Neutrophil (primary cell): Measurements from ENCODE around the gene ZC3H7A.

Experiments
- H3K27ac ChIP-seq: fragments of 200-600 bp; sonication (generic); 2 replicates; pipeline ENCODE4 v1.5.1; 2016; ENCODE audit warnings: mild to moderate bottlenecking, moderate library complexity
- H3K27me3 ChIP-seq: fragments of 200-600 bp; sonication (generic); 2 replicates; pipeline ENCODE4 v1.6.0; 2016; ENCODE audit warnings: mild to moderate bottlenecking
- H3K36me3 ChIP-seq: fragments of 200-600 bp; sonication (generic); 2 replicates; pipeline ENCODE4 v1.5.1; 2017
- H3K4me1 ChIP-seq, 2 experiments: fragments of 200-600 bp in 1 of 2; sonication (generic) in 1 of 2; 1 replicate in 1 of 2; 2 replicates in 1 of 2; pipeline versions ENCODE4 v1.5.1 to v1.6.1; 2013 to 2016; ENCODE audit warnings: low read depth in 1 of 2, low read length in 1 of 2, mild to moderate bottlenecking in 1 of 2, moderate library complexity in 1 of 2; ENCODE audit not compliant: control insufficient read depth in 1 of 2, insufficient read depth in 1 of 2
- H3K4me3 ChIP-seq, 2 experiments: fragments of 200-600 bp in 1 of 2; sonication (generic) in 1 of 2; 1 replicate in 1 of 2; 2 replicates in 1 of 2; pipeline ENCODE4 v1.5.1; 2013 to 2016; ENCODE audit warnings: low read depth in 1 of 2, low read length in 1 of 2, mild to moderate bottlenecking in 1 of 2, moderate library complexity in 1 of 2
- H3K9me3 ChIP-seq: fragments of 200-600 bp; sonication (generic); 2 replicates; pipeline ENCODE4 v1.5.1; 2016
- CTCF ChIP-seq: fragments of 200-600 bp; sonication (generic); IDR thresholded peaks from 2 replicates; pipeline ENCODE4 v1.5.1; 2016; ENCODE audit warnings: antibody characterized with exemption

ZC3H7A gene

GRCh38 chr16:11774065-11774626, 22.9 kb downstream of the ZC3H7A start:
- no peak for TF ChIP-seq CTCF
- Histone ChIP-seq H3K27me3 (no peaks in the 10 kb centered on the region), H3K36me3 (peaks cover 91% of the 10 kb centered on the region), H3K4me3 (no peak overlapping the region), H3K27ac (no peak overlapping the region), H3K9me3 (no peaks in the 10 kb centered on the region), H3K4me1 (peaks cover 1 to 2% of the 10 kb centered on the region in 2 experiments)

GRCh38 chr16:11768849-11769248, 28.2 kb downstream of the ZC3H7A start:
- peaks cover 84% of the 10 kb centered on the region for H3K36me3 ChIP-seq
- no peaks in the 10 kb centered on the region for H3K27me3 ChIP-seq
- no peak for TF ChIP-seq CTCF
- H3K4me1 ChIP-seq = peaks cover 10 to 13% of the 10 kb centered on the region in 2 experiments
- H3K27ac ChIP-seq = peak overlapping the region; percentile 71
- no peaks in the 10 kb centered on the region for H3K9me3 ChIP-seq
- peak overlapping the region in 1 of 2 experiments; percentile 2 for H3K4me3 ChIP-seq

GRCh38 chr16:11762431-11762830, 34.6 kb downstream of the ZC3H7A start:
- Histone ChIP-seq H3K4me1 (no peaks in the 10 kb centered on the region), H3K36me3 (peaks cover 94% of the 10 kb centered on the region), H3K27me3 (no peaks in the 10 kb centered on the region), H3K4me3 (no peak overlapping the region), H3K27ac (no peak overlapping the region), H3K9me3 (no peaks in the 10 kb centered on the region)
- no peak for TF ChIP-seq CTCF

- Histone ChIP-seq H3K4me1 (no peaks in the 10 kb centered on the region), H3K36me3 (peaks cover 93% of the 10 kb centered on the region), H3K4me3 (no peak overlapping the region), H3K27me3 (no peaks in the 10 kb centered on the region), H3K27ac (no peak overlapping the region), H3K9me3 (no peaks in the 10 kb centered on the region)
- TF ChIP-seq CTCF = no peak
These were observed 37.1 kb downstream of the ZC3H7A start for GRCh38 chr16:11759997-11760396.

- no peaks in the 10 kb centered on the region for H3K4me1 ChIP-seq
- H3K36me3 ChIP-seq = peaks cover 93% of the 10 kb centered on the region
- H3K27ac ChIP-seq = no peak overlapping the region
- H3K9me3 ChIP-seq = no peaks in the 10 kb centered on the region
- no peaks in the 10 kb centered on the region for H3K27me3 ChIP-seq
- no peak overlapping the region for H3K4me3 ChIP-seq
- TF ChIP-seq CTCF = no peak
These were observed 37.8 kb downstream of the ZC3H7A start for GRCh38 chr16:11759163-11759834.
